PC-3 (cell line): Measurements from ENCODE around the gene KMT2C.
"Not testable (repeated sequence)": the region's sequence is repeated elsewhere in the genome, so short reads cannot be mapped to it uniquely, and the experiment has no call there.

Experiments
- CTCF ChIP-seq: fragments of 300-600 bp; sonication (generic); conservative IDR thresholded peaks from 2 replicates; pipeline ENCODE4 v1.5.1; 2017; ENCODE audit warnings: antibody characterized with exemption, low read depth, mild to moderate bottlenecking, low read length
- EZH2 ChIP-seq: fragments of 300-600 bp; sonication (generic); IDR thresholded peaks from one replicate; pipeline ENCODE4 v1.6.1; 2017; ENCODE audit warnings: antibody characterized with exemption, mild to moderate bottlenecking, low read length; ENCODE audit not compliant: unreplicated experiment
- EZH2phosphoT487 ChIP-seq: fragments of 300-600 bp; sonication (generic); IDR thresholded peaks from 2 replicates; pipeline ENCODE4 v1.6.1; 2018; ENCODE audit warnings: mild to moderate bottlenecking, antibody characterized with exemption, low read length, borderline replicate concordance

GRCh38 chr7:152286219-152286618 lies 149.6 kb downstream of the KMT2C start:
- not testable (repeated sequence) for TF ChIP-seq CTCF, EZH2phosphoT487, EZH2
